ENCODE data around the gene ITGA1. TPM values are rescaled to one million over a fixed set of nuclear protein-coding genes. Genes with fewer than 3 reads are reported as not detected.
A peak's percentile ranks its signal among the peaks of the same experiment; 100 is the strongest.

ITGA1 gene
- total RNA-seq, 2 experiments from 2014 or later = 2.6 to 3.2 TPM

DNA sequence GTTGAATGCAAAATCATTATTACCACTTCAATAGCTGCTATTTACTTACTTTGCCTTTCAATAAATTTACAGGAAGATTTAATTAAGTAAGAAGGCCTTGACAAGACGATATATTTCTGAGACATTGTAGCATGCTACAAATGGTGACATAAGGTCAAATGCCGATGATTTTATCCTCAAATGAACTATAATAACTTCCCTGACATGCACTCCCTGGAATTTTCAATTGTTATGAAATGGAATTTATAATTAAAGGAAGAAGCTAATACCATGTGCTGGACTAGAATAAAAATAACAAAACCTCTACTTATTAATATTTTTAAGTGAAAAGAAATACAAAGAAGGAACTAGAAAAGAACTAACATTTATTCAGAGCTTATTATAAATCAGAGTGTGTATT is 30.2 kb upstream of the ITGA1 start:
- ChIA-PET CTCF (interaction anchor here (0.7 to 2.7 kb wide), 3 partner anchors 10 to 75 kb away, joined by 3 to 11 read pairs (median 3); no protein-coding TSS in a partner anchor), POLR2A (no interaction called here)
- H3K27me3 Mint-ChIP-seq = peaks cover 14% of the 10 kb centered on the region
- no peaks in the 10 kb centered on the region for H3K4me1 Mint-ChIP-seq
- H3K9me3 Mint-ChIP-seq = peaks cover 3% of the 10 kb centered on the region
- no peak overlapping the region for H3K4me3 Mint-ChIP-seq
- peaks cover 2% of the 10 kb centered on the region for H3K36me3 Mint-ChIP-seq (ENCODE audit: low read depth)
- no peak for DNase-seq
- H3K27ac Mint-ChIP-seq = no peak overlapping the region

DNA sequence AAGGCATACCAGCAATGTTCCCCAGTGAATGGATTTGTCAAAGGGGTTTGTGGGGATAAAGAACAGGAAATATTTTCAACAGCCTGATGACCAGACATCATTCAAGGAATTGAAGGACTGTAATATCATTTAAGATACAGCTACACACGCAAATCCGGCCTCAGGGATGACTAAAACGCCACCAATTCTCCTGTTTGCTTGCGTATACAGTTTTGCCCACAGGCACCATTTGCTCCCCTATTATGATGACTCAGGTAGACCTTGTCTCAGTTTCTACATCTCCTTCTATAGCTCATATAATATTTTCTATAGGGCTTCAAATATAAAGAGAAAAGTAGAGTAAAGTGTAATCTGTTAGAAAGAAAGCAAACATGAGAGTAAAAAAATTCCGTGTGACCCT is 29.7 kb upstream of the ITGA1 start:
- Mint-ChIP-seq H3K4me3 (no peak overlapping the region), H3K4me1 (no peaks in the 10 kb centered on the region), H3K27ac (no peak overlapping the region), H3K9me3 (peaks cover 3% of the 10 kb centered on the region), H3K27me3 (peaks cover 14% of the 10 kb centered on the region), H3K36me3 (ENCODE audit: low read depth) (peaks cover 2% of the 10 kb centered on the region)
- DNase-seq = no peak
- POLR2A ChIA-PET = no interaction called here
- CTCF ChIA-PET = interaction anchor here (0.7 to 2.7 kb wide), 3 partner anchors 9 to 18 kb away, joined by 3 to 11 read pairs (median 4); no protein-coding TSS in a partner anchor

DNA sequence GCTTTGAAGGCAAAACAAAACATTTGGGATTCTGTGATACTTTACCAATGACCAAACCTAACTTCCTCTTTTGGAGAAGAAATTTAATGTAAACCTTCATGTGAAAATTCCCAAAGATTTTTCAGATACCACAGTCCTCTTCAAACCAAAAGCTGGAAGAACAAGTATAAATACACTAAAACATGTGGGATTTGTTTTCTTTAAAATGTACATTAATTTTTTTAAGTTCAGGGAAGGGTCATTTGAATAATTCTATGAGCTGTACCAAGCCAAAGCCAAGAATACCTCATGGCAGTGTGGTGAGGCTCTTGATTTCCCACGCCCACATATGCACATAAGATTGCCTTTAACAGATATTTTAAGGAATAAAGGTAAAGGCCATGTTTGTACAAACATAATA is 28.4 kb upstream of the ITGA1 start:
- Mint-ChIP-seq H3K27me3 (peaks cover 3% of the 10 kb centered on the region), H3K9me3 (no peaks in the 10 kb centered on the region), H3K4me1 (no peaks in the 10 kb centered on the region), H3K27ac (no peak overlapping the region), H3K36me3 (ENCODE audit: low read depth) (peaks cover 2% of the 10 kb centered on the region), H3K4me3 (no peak overlapping the region)
- ChIA-PET CTCF (interaction anchor here (0.7 to 2.7 kb wide), 7 partner anchors 8 to 265 kb away, joined by 3 to 11 read pairs (median 5); no protein-coding TSS in a partner anchor), POLR2A (no interaction called here)
- DNase-seq = no peak

DNA sequence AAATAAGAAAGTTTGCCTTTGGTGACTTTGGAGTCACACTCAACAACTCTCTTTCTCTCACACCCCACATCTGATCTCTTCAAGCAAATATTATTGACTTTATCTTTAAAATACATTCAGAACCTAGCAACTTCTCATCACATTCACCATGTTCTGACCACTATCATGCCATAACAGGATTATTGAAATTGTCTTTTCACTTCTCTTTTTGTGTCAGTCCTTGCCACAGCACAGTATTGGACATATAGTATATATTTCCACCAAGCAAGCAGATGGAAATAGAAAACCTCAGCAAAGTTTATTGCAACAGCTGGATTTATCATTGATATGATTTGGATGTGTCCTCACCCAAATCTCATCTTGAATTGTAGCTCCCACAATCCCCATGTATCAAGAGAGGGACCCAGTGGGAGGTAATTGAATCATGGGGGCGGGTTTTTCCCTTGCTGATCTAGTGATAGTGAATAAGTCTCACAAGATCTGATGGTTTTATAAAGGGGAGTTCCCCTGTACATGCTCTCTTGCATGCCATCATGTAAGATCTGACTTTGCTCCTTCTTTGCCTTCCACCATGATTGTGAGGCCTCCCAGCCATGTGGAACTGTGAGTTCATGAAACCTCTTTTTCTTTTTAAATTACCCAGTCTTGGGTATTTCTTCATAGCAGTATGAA is 26.9 kb upstream of the ITGA1 start:
- CTCF ChIA-PET = no interaction called here
- H3K4me3 Mint-ChIP-seq = no peak overlapping the region

DNA sequence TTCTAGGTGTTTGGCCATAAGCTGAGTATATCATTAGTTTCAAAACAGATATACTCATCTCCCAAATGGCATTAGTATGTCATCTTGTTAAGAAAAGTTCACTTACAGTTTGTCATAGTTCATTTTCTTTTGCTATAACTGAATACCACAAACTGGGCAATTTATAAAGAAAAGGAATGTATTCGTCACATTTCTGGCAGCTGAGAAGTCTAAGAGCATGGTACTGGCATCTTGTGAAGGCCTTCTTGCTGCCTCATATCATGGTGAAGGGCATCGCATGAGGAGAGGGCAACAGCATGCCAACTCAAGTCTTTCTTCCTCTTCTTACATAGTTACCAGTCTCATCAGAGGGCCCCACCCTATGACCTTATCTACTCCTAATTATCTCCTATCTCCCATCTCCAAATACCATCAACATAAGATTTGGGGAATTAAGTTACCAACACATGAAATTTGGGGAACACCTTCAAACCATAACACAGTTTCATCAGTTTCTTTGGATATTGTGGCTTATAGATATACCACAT is 20.4 kb upstream of the ITGA1 start:
- CTCF ChIA-PET = interaction anchor here (0.6 to 2.9 kb wide), 4 partner anchors 9 to 1611 kb away, joined by 3 to 11 read pairs (median 4); no protein-coding TSS in a partner anchor
- Mint-ChIP-seq H3K4me3 (no peak overlapping the region), H3K27ac (no peak overlapping the region), H3K4me1 (peaks cover 37% of the 10 kb centered on the region), H3K36me3 (ENCODE audit: low read depth) (peaks cover 4% of the 10 kb centered on the region), H3K27me3 (no peaks in the 10 kb centered on the region), H3K9me3 (peaks cover 5% of the 10 kb centered on the region)
- DNase-seq = no peak
- POLR2A ChIA-PET = no interaction called here

More for the DNA sequence above, 26.9 kb upstream of the ITGA1 start:
- H3K36me3 Mint-ChIP-seq (ENCODE audit: low read depth) = peaks cover 2% of the 10 kb centered on the region
- no peak for DNase-seq
- H3K9me3 Mint-ChIP-seq = peaks cover 2% of the 10 kb centered on the region
- H3K27me3 Mint-ChIP-seq = no peaks in the 10 kb centered on the region
- POLR2A ChIA-PET = no interaction called here
- H3K4me1 Mint-ChIP-seq = no peaks in the 10 kb centered on the region
- H3K27ac Mint-ChIP-seq = no peak overlapping the region

DNA sequence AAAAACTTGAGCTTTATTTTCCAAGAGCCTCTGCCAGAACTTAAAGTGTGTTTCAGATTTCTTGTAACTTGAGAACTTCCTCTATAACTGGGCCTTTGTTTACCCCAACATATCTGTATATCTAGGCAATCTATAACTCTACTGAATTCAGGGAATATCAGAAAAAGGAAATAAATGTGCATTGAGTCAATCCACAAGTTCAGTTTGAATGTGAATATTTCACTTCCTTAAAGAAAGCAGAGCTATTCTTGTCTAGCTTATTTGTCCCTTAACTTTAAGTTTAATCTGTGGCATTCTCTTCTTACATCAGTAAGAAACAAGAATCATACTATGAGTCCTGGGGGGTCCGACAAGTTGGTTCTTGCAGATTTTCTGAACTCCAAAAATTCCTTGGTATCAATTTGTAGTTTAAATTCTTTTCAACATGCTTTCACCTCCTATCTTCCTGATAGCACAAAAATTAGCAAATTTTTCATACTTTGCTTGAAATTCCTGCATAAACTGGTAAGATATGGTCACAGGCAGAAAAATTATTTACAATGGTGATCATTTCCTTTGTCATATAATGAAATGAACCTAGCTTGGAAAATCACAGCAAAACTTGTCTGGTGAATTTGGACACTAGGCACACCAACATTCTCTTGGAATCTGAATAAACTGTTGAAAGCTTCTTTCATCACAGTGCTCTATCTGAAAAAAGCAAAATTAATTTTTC is 19.8 kb upstream of the ITGA1 start:
- peaks cover under 1% of the 10 kb centered on the region for H3K27me3 Mint-ChIP-seq
- POLR2A ChIA-PET = no interaction called here
- no peak overlapping the region for H3K4me3 Mint-ChIP-seq
- H3K27ac Mint-ChIP-seq = no peak overlapping the region
- CTCF ChIA-PET = interaction anchor here (0.6 to 2.9 kb wide), 4 partner anchors 9 to 1610 kb away, joined by 3 to 11 read pairs (median 4); no protein-coding TSS in a partner anchor
- DNase-seq = no peak
- H3K4me1 Mint-ChIP-seq = peaks cover 43% of the 10 kb centered on the region
- H3K36me3 Mint-ChIP-seq (ENCODE audit: low read depth) = peaks cover 4% of the 10 kb centered on the region
- H3K9me3 Mint-ChIP-seq = peaks cover 5% of the 10 kb centered on the region

DNA sequence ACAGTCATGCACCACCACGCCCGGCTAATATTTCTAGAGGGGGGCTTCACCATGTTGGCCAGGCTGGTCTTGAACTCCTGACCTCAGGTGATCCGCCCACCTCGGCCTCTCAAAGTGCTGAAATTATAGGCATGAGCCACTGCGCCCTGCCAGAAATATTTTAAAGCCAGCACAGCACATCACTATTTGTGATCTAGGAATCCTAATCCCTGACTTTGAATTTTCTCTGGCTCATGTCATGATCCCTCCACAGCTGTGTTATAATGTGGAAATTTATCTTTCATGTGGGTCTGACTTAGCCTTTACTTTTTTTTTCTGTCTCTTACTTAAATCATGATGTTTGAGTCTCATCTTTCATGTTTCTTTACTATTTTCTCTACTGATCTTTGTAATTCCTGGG is 18.7 kb upstream of the ITGA1 start:
- Mint-ChIP-seq H3K4me3 (no peak overlapping the region), H3K9me3 (peaks cover 5% of the 10 kb centered on the region), H3K36me3 (ENCODE audit: low read depth) (peaks cover 4% of the 10 kb centered on the region), H3K27me3 (peaks cover 4% of the 10 kb centered on the region), H3K4me1 (peaks cover 53% of the 10 kb centered on the region), H3K27ac (no peak overlapping the region)
- no peak for DNase-seq
- ChIA-PET POLR2A (no interaction called here), CTCF (interaction anchor here (2.9 kb wide), 1 partner anchor 11 kb away, joined by 11 read pairs; no protein-coding TSS in a partner anchor)

DNA sequence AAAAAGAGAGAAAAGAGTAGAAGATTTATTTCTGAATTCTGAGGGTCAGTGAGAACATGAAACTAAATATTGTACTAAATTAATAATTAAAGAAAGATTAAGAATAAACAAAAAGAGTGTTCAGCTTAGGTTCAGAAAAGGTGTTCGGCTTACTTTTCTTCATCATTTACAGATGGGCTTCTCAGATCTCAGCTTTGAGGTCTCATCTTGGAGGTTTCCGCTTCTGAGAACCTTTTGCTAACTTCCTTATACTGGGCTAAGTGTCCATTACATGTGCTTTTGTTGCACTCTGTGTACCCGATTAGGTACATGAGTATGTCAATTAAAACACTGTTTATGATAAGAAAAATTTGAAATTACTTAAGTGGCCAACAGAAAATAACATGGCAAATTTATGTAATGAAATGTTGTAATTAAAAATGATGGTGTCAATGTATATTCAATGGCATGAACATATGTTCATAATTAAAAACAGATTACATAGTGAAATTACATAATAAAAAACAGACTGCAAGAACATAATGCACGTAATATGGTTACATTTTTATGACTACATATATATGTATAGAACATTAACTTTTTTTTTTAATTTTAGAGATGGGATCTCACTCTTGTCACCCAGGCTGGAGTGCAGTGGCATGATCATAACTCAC is 17.3 kb upstream of the ITGA1 start:
- peaks cover 62% of the 10 kb centered on the region for H3K4me1 Mint-ChIP-seq
- CTCF ChIA-PET = interaction anchor here (0.6 to 0.7 kb wide), 2 partner anchors 11 to 12 kb away, joined by 3 to 4 read pairs; no protein-coding TSS in a partner anchor
- no peak overlapping the region for H3K27ac Mint-ChIP-seq
- no peak overlapping the region for H3K4me3 Mint-ChIP-seq
- peaks cover 5% of the 10 kb centered on the region for H3K9me3 Mint-ChIP-seq
- no peak for DNase-seq
- peaks cover 7% of the 10 kb centered on the region for H3K27me3 Mint-ChIP-seq
- POLR2A ChIA-PET = no interaction called here
- peaks cover 4% of the 10 kb centered on the region for H3K36me3 Mint-ChIP-seq (ENCODE audit: low read depth)

DNA sequence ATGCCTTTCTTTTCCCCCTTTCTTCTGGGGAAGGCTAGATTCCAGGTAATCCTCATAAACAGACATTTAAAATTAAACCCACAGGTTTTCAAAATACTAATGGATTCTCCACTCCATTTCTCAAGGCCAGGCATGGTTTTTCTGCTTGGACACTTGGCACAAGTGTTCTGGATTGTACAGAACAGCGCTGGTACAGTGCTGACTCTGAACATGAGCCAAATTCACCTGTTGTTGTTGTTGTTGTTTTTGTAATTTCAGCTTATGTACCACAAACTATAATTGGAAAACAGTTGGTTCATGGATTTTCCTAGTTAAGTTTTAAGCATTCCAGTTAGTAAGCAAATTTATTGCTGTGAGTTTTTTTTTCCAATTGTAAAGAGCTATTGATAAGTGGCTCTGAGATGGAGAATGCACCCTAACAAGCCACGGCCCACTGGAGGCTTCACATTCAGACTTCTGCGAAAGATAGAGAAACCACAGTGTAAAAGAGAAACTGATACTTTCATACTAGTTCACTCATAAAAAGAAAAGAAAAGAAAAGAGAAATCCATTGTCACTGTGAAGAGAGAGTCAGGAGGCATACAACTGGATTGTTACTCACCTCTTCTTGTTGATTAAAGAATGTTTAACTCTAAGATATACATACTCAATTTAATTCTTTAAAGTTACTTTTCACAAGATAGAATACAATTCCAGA is 16.2 kb upstream of the ITGA1 start:
- peaks cover 7% of the 10 kb centered on the region for H3K27me3 Mint-ChIP-seq
- peak; percentile 62 for DNase-seq
- peak overlapping the region; percentile 12 for H3K4me3 Mint-ChIP-seq
- ChIA-PET POLR2A (no interaction called here), CTCF (interaction anchor here (0.7 kb wide), 1 partner anchor 10 kb away, joined by 3 read pairs; no protein-coding TSS in a partner anchor)
- peaks cover 8% of the 10 kb centered on the region for H3K36me3 Mint-ChIP-seq (ENCODE audit: low read depth)
- peaks cover 72% of the 10 kb centered on the region for H3K4me1 Mint-ChIP-seq
- H3K27ac Mint-ChIP-seq = peak overlapping the region; percentile 84
- peaks cover 7% of the 10 kb centered on the region for H3K9me3 Mint-ChIP-seq

DNA sequence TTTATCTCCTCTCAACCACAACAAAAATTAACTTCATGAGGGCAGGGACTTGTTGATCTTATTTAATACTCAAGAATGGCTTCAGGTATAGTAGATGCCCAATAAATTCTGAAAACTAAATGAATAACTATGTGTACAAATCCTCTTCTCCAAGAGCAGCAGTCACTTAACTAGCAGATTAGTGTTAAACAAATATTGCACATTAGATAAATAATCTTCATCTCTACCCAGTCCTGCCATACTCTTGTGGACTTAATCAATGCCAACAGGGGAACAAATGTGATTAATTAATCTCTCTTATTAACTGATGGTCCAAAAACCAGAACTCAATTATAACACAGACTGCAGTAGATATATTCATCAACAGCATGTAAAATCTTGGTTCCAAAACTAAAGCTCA is 15.0 kb upstream of the ITGA1 start:
- H3K27me3 Mint-ChIP-seq = peaks cover 7% of the 10 kb centered on the region
- H3K4me3 Mint-ChIP-seq = no peak overlapping the region
- peaks cover 70% of the 10 kb centered on the region for H3K4me1 Mint-ChIP-seq
- ChIA-PET POLR2A (no interaction called here), CTCF (no interaction called here)
- H3K9me3 Mint-ChIP-seq = peaks cover 7% of the 10 kb centered on the region
- DNase-seq = no peak
- no peak overlapping the region for H3K27ac Mint-ChIP-seq
- peaks cover 8% of the 10 kb centered on the region for H3K36me3 Mint-ChIP-seq (ENCODE audit: low read depth)

DNA sequence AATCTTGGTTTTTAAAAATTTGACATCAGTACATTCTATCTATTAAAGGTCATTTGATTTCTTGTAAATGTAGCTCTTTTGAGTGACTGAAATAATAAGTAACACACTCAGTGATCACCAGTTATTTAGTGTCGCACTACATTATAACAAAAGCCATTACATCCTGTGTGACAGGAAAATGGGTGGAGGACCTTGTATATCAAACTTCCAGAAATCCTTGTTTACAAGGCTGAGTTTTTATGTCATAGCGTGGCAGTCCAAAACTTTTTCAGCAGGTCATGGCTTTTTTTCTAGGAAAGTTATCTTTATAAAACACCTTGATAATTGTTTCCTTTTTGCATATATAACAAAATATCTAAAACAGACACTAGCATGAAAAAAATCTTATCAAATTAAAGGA is 14.4 kb upstream of the ITGA1 start:
- Mint-ChIP-seq H3K27me3 (peaks cover 7% of the 10 kb centered on the region), H3K36me3 (ENCODE audit: low read depth) (peaks cover 8% of the 10 kb centered on the region), H3K4me1 (peaks cover 63% of the 10 kb centered on the region), H3K4me3 (no peak overlapping the region), H3K9me3 (peaks cover 7% of the 10 kb centered on the region), H3K27ac (no peak overlapping the region)
- CTCF ChIA-PET = interaction anchor here (0.6 to 1.0 kb wide), 2 partner anchors 23 to 142 kb away, joined by 3 read pairs; no protein-coding TSS in a partner anchor
- POLR2A ChIA-PET = no interaction called here
- no peak for DNase-seq

DNA sequence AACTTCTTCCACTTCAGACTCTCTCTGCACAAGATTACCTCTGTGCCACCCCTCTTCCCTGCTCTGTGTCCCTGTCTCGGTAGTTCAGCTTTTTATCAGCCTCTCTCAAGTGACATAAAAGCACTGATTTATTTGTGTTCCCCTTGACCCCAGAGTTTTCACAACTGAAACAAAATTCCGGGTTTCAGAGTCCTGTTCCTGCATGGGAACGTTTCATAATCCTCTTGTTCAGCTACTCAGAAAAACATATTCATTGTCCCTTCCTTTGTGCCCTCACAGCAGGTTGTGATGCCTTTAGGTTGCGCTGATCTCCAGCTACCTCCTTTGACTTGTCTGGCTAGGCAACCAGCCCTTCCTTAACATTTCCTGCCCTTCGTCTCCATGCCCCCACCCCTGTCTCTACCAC is 13.7 kb upstream of the ITGA1 start:
- CTCF ChIA-PET = interaction anchor here (0.6 to 2.6 kb wide), 5 partner anchors 9 to 258 kb away, joined by 3 to 10 read pairs (median 3); no protein-coding TSS in a partner anchor
- POLR2A ChIA-PET = no interaction called here
- no peak overlapping the region for H3K4me3 Mint-ChIP-seq

More for the DNA sequence above, 13.7 kb upstream of the ITGA1 start:
- DNase-seq = no peak
- Mint-ChIP-seq H3K9me3 (peaks cover 7% of the 10 kb centered on the region), H3K27ac (peak overlapping the region; percentile 73), H3K27me3 (peaks cover 7% of the 10 kb centered on the region), H3K4me1 (peaks cover 60% of the 10 kb centered on the region), H3K36me3 (ENCODE audit: low read depth) (peaks cover 8% of the 10 kb centered on the region)

Measured in activated CD4-positive, alpha-beta T cell treated with anti-CD3 and anti-CD28 coated beads, Interleukin-2, amount 10 ng/mL, durations not matched to agents 7 days and 5 days (primary cell).